Measurements from ENCODE around the gene ZNF418.
"Not testable (repeated sequence)": the region's sequence is repeated elsewhere in the genome, so short reads cannot be mapped to it uniquely, and the experiment has no call there.

Gene ZNF418

GRCh38 chr19:57934820-57935665 is at the start of gene ZNF418:
ZNF418 (minus strand) TSS chr19:57935402; CDS start chr19:57933822, 1,580 bp downstream.
- DNase-seq, result no peak

- DNase-seq, result no peak
Measured at GRCh38 chr19:57978586-57979289, 43.5 kb upstream of the ZNF418 start.

DNA sequence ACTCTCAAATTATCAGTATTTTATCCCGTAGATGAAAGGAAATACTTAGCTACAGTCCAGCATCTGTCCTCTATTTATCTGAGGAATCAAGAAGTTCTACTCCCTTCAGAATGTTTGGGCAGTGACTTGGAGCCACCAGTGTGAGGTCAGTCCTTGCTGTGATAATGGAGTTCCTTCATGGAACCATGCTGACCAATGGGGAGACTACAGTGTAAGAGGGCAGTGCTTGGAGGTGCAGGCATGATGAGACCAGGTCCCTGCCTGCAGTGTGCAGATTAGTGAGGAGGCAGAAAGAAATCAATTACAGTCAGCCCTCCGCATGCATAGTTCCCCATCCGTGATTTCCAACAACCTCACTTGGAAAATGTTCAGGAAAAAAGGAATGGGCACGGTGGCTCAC is 39.2 kb upstream of the ZNF418 start, which contains the start of gene C19orf18:
Gene C19orf18, minus strand, starts transcription at position 101 of the 400 bp plus-strand sequence. CDS start 102 bp downstream, outside the sequence.
- DNase-seq, result no peak

GRCh38 chr19:57964761-57965160 is 29.6 kb upstream of the ZNF418 start:
- no peak for DNase-seq

- no peak for DNase-seq
Measured at GRCh38 chr19:57961785-57962184, 26.6 kb upstream of the ZNF418 start.

DNA sequence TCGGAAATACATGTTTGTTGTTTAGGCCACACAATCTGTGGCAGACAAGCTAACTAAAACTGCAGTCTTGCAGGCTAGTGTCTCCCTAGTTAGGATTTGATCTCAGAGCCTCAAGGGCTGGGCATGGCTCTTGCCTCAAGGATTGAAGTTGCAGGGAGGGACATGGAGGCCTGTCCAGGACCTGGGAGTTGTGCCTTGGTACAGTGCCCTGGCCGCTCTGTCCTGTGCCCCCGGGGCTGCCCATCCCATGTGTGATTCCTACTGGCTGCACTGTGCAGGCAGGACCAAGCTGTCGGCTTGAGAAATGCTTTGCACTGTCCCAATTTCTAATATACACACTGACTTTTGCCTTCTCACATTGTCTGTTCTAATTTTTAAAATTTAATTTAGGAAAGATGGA is 19.8 kb upstream of the ZNF418 start:
- no peak for DNase-seq

DNA sequence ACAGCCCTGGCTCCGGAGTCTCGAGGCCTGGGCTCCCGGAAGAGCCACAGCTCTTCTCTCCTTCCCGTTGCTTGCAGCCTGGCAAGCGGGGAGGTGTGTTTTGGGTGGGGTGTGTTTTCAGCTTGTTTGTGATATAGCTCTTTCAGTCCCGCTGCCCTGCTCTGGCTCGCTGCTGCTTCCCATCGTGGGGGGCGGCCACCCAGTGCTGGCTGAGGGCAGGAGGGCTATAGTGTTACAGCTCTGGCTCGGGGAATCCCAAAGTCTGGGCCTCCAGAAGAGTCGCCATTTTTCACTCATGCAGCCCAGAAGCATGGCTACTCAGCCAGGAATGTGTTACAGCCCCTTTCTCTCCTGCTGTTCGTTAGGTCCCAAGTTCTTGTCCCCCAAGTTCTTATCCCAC is 14.5 kb upstream of the ZNF418 start:
- DNase-seq, result no peak

DNA sequence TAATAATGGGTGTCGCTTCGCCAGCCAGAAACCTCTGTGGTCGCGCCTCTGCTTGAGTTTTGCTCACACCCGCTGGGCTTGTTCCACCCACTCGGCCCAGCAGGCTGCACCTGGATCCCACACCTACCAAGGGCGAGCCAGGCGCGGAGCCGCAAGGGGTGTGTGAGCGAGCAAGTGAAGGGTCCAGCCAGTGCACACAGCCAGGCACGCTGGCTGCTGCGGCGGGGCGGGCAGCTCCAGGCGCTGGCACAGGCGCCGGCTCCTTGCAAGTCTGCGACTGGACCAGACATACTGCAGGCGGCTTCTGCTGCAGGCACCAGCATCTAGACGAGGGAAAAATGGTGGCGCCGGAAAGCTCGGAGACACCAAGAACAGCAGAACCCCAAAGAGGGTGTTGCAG is 14.1 kb upstream of the ZNF418 start:
- DNase-seq, result no peak

DNA sequence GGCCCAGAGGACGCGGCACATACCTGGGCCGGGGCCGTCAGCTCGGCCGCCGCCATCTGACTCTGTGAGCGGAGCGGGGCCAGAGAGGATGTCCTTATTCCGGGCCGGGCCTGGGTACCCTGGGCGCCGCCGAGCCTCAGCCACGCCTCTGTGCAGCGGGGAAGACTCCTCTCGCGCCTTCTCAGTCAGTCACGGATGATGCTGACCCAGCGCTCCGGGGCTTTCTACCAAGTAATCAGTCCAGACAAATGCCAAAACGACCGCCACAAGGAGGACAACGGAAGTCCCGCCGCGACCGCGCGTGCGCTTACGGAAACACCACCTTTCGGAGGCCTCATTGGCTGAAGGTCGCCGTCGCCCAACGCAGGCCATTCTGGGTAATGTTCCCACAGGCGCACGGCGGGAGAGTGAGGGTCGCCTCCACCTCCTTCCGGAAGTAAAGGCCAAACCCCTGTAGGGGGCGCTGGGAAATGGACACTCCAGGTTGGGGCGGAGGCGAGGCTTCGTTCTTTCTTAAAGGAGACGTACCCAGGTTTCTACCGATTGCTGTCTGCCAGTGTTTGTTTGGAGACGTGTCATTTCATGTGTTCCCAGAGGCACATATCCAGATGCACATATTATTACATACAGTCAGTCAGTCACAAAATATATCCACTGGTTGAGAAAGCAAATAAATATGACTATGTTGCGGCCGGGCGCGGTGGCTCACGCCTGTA is 12.4 kb upstream of the ZNF418 start, which contains the start of gene ZNF256:
Gene ZNF256, minus strand, starts transcription at position 288 of the 716 bp plus-strand sequence. Its CDS starts 232 bp downstream, at position 56.
- peak; percentile 99 for DNase-seq

- no peak for DNase-seq
Measured at GRCh38 chr19:57947088-57947418, 11.9 kb upstream of the ZNF418 start.

DNA sequence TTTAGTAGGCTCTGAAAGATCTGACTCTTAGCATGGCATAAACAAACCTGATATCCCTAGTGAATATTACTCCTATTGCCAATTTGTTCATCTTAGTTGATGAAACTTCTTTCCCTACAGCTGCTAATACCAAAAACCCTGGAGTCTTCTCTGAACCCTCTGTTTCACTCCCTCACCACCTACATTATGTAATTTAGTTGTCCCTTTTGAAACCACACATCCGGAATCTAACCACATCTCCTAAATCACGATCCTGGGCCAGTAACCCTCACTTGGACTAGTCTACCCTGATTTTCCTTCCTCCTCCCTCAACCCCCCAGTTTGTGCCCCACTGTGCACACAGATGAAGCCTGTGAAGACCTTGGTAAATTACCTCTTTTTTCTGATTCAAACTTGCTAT is 11.1 kb upstream of the ZNF418 start:
- no peak for DNase-seq

GRCh38 chr19:57941593-57941992 is 6.4 kb upstream of the ZNF418 start:
- no peak for DNase-seq

DNA sequence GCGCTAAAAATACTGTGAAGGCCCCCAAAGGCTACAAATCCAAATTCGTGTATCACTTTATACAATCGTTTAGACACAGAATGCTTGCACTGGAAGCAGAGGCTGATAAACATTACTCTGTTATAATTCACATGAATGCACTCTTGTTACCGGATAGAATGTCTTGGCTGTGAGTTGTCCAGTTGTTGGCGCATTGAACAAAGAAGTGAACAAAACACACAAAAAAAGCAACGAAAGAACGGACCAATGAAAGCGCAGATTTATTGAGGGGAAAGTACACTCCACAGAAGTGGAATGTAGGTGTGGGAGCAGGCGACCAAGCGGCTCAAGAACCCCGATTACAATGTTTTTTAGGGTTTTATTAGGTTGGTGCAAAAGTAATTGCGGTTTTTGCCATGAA is 529 bp upstream of the ZNF418 start:
- no peak for DNase-seq

DNA sequence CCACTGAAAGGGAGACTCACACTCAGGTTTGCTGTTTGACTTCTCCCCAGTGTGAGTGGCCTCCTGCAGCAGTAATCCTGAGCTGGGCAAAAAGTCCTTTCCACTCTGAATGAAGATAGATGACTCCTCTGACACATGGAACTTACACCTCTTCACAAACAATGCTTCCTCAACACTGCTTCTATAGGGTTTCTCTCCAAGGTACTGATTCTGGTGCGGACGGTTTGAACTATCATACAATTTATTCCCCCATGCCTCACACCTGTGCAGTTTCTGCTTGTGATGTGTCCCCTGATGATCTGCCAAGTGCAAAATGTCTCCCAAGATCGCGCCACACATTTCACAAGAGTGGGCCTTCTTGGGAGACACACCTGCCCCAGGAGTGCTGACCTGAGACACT is 7.6 kb downstream of the ZNF418 start:
- no peak for DNase-seq

GRCh38 chr19:57916168-57916995 is 18.8 kb downstream of the ZNF418 start, which contains the start of gene ZNF417:
ZNF417 (minus strand) TSS chr19:57916592; CDS start chr19:57916411, 181 bp downstream.
- DNase-seq, result peak; percentile 95

GRCh38 chr19:57914531-57914930 is 20.7 kb downstream of the ZNF418 start:
- no peak for DNase-seq

DNA sequence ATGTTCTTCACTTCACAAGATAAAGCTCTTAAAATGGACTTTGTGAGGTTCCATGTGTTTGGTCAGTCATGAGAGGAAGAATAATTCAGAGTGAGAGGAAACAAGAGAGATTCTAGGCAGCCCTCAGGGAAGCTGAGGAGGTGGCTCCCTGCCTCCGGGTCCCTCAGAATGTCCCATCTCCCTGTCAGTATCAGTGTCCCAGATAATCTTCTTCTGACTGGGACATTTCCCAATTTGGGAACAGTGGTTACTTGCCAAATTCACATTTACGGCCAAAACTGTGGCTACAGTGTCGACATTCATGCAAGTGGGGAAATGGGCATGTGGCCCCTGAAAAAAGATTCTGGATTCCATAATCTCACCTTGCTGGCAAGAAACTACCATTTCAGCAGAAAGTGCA is 27.8 kb downstream of the ZNF418 start:
- DNase-seq, result no peak

GRCh38 chr19:57905258-57905657 is 29.9 kb downstream of the ZNF418 start:
- DNase-seq, result no peak

GRCh38 chr19:57903618-57904184 is 31.5 kb downstream of the ZNF418 start:
- DNase-seq, result no peak

DNA sequence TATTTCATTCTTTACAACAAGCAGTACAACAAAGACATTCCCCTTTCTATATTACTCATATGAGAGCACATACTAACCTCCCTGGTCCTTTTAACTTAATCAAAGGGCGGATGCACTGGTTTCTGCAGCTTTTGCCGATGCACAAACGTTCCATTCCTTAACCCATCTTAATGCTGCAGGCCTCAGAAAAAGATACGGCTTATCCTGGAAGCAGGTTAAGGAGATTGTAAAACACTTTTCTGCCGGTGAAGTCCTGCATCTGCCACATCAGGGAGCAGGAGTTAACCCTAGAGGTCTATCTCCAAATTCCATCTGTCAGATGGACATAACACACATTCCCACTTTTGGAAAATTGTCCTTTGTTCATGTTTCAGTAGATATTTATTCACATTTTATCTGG is 34.9 kb downstream of the ZNF418 start:
- DNase-seq, result no peak

- DNase-seq, result not testable (repeated sequence)
Measured at GRCh38 chr19:57890706-57891105, 44.5 kb downstream of the ZNF418 start.
